Mesenteric fat pad (tissue), 1 donor: Measurements from ENCODE around the gene ELF3. TPM values are rescaled to one million over a fixed set of nuclear protein-coding genes. Genes with fewer than 3 reads are reported as not detected.

Source experiments
- microRNA-seq: library from miRNA; unstranded; fragments of <30 nt; microRNA quantifications from one replicate; pipeline ENCODE4 v1.2.0, GENCODE V29; 2020; ENCODE audit warnings: borderline number of aligned reads
- total RNA-seq: library from RNA; stranded (reverse); fragmentation: NEBNext Ultra II Directional; extraction: Animal tissue kit (Norgen Biotek cat#: 25700); gene quantifications from one replicate; pipeline ENCODE4 v1.2.1, GENCODE V29; 2021
- donor health status: DM: yes; HTN: yes; CAD: no.

Gene ELF3
- total RNA-seq, 1 donor from 2014 or later: 1.9 TPM

Small RNA genes lying within 50 kb of the gene (microRNA-seq; reads per million reads assigned to microRNA genes)
- gene MIR6740: not detected

Other genes starting within 250 kb of the ELF3 start
- gene IPO9, start 181.4 kb upstream of the ELF3 start, total RNA-seq: 40.9 TPM
- gene SHISA4, start 121.7 kb upstream of the ELF3 start, total RNA-seq: 10.3 TPM
- gene LMOD1, start 64.0 kb upstream of the ELF3 start, total RNA-seq: 26.5 TPM
- 61.7 TPM for gene TIMM17A, start 55.1 kb upstream of the ELF3 start, total RNA-seq
- 40.7 TPM for gene RNPEP, start 27.9 kb upstream of the ELF3 start, total RNA-seq
- gene GPR37L1, start 112.3 kb downstream of the ELF3 start, total RNA-seq: not detected
- 106 TPM for gene ARL8A, start 134.2 kb downstream of the ELF3 start, total RNA-seq
- gene PTPN7, start 150.0 kb downstream of the ELF3 start, total RNA-seq: 3.0 TPM
- 0.35 TPM for gene LGR6, start 183.2 kb downstream of the ELF3 start, total RNA-seq